Measurements from ENCODE around the gene RGS3.
"Not testable (repeated sequence)": the region's sequence is repeated elsewhere in the genome, so short reads cannot be mapped to it uniquely, and the experiment has no call there.

Gene RGS3

DNA sequence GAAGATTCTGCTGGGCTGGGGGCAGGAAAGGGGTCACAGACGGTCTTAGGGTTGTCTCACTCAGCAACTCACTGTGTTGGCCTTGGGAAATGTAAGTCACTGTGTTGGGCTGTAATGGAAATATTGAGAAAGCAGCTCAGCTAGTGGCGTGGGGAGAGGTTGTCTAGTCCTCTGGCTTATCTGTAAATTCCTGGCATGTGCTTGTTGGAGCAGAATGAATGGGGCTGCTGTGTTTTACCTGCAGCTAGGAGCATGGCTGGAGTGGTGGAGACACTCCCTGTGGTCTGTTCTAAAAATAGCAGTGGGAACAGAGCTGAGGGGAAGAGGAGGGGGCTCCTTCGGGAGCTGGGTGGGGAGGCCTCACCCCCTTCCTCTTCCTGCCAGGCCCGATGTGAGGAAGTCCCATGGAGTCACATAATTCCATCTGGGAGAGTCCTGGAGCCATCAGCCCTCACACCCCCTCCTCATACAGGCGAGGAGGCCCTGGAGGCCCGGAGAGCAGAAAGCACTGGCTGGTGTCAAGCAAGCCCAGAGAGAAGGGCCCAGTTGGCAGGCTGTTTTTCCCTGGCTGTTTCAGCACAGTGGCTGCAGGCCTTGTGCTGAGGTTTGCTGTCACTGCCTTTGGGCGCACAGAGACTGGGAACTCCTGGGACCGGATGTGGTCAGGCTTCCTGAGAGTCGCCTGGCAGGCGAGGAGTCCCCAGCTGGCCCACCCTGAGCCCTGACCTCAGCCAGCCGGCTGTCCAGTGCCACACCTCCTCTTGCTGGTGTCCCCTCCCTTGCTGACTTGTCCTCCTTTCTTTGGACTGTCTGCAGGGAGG, 84.9 kb downstream of the RGS3 start:
- peak; percentile 33 for DNase-seq (ENCODE audit: low spot score)

DNA sequence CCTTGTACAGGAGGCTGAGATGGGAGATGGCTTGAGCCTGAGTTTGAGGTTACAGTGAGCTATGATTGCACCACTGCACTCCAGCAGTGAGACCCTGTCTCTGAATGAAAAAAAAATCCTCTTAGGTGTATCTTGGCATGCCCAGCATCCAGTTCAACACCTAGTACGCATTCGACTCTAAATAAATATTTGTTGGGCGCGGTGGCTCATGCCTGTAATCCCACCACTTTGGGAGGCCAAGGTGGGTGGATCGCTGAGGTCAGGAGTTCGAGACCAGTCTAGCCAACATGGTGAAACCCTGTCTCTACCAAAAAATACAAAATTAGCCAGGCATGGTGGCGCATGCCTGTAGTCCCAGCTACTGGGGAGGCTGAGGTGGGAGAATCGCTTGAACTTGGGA, 86.4 kb downstream of the RGS3 start:
- DNase-seq (ENCODE audit: low spot score), result not testable (repeated sequence)

DNA sequence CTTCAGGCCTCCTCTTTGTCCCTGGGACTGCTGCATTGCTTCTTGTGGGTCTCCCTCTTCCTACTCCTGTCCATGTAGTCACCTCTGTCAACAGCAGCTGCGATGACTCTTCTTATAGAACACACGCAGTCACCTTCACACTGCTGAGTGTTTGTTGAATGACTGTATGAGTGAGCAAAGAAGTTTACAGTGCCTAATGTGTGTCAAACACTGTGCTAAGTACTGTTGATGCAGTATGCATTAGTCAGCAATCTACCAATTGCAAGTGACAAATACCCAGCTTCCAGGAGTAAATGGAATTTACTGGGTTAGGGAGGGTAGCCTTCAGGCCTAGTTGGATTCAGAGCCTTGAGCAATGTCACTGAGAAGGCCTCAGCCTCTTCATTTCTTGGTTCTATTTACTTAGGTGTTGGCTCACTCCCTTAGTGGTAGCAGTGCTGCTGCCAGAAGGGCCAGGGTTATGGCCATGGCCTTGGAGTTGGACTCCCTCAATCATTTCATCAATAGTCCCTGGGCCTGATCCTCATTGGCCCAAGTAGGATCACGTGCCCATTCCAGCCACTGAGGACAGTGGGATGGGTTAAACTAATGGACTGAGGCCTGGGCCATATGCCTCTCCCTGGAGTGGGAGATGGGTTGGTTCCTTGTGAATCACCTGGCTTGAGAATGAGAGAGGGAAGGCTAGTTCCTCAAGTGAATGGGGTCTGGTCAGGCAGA, 93.5 kb downstream of the RGS3 start:
- no peak for DNase-seq (ENCODE audit: low spot score)

DNA sequence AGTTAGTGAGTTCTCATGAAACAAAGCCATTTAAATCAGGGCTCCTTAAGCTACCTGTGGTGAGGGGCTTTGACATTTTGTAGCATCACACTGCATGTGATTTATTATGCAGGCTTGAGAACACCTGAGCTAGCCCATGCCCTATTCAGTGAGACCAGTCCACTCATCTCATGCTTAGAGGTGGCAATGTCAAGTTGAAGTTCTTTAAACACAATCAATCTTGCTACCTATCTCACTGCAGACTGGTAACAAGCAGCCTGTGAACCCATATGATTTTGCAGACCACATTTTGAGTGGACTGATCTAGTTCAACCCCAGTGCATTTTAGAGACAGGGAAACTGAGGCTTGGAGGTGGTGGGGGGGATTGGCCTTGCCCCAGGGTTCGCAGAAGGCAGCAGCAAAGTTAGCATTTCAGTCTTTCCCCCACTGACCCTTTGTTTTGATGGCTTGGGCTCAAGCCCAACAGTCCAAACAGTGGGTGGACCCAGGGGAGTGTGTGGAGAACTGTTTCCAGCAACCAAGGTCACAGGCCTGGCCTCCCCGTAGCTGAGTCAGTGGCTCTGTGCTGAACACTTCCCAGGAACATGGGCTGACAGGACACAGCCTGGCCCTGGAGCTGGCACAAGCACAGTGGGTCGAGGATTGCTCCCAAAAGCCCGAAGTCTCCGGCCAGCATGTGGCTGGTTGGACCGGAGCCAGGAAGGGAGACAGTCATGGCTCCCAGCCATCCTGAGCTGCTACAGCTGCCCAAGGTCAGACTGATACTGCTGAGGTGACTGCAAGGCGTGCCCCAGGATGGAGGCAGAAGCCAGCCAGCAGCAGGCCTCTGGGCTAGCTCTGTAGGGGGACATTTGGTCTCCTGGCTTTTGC, 95.3 kb downstream of the RGS3 start:
- peak; percentile 40 for DNase-seq (ENCODE audit: low spot score)

DNA sequence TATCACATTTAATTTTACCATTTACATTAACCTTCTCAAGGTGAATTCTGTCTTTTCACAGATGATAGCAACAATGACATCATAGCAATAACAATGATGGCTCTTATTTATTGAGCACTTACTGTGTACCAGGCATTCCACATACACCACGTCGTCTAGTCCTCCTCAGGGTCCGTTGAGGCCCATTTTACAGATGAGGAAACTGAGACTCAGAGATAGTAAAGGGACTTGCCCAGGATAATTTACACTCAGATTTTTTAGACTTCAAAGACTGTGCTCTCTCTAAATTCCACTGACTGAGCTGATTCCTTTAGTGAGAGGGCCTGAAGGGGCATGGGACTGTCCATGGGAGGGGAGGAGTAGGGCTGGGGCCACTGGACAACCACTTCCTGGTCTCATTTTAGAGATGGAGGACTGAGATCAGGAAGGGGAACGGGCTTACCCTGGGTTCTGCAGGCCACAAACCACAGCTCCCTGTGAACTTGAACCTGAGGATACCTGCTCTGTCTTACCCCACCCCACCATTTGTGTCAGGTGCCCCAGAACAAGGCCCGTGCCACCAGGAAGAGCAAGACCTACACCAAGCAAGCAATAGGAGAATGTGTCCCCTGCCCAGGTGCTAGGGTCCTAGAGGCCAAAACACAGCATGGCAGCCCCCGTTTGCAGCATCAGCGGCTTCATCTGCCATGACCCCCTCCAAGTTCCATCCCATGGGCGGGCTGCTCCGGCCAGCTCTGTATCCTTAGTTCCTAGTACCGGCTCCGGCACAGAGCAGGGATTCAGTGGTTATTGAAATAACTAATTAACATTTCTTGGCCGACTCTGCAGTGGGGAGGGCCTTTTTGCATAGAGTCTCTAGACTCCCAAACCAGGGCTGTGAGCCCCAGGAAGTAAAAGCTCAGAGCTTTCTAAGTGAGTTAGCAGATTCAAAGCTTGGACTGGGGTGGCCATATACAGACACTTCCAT, 96.6 kb downstream of the RGS3 start:
- no peak for DNase-seq (ENCODE audit: low spot score)

DNA sequence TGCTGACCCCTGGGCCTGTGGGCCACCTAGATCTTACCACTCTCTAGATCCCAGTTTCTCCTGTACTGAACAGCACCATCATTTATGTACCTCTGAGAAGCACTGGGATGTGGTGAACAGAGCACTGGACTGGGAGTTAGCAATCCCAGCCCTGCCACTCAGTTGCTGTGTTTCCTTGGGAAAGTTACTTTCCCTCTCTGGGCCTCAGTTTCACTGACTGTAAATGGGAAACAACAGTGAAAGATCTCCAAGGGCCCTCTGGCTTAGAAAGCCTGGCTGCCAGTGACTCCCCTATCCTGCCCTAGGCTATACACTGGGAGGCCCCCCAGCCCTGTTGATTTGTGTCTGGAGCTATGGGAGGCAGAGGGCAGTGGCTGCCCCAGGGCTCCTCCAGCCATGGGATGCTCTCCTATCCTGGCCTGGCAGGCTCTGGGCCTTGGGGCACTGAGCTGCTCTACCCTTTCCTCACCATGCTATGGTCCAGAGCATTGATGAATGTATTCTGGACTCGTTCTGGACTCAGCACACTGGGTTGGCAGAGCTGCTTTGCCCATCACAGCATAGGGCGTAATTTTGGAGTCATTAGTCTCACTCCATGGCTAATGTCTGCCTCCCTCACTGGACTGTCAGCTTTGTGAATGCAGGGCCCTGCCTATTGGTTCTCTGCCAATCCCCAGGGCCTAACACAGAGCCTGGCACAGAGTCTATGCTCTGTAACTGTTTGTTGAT, 99.3 kb downstream of the RGS3 start:
- peak; percentile 48 for DNase-seq (ENCODE audit: low spot score)

DNA sequence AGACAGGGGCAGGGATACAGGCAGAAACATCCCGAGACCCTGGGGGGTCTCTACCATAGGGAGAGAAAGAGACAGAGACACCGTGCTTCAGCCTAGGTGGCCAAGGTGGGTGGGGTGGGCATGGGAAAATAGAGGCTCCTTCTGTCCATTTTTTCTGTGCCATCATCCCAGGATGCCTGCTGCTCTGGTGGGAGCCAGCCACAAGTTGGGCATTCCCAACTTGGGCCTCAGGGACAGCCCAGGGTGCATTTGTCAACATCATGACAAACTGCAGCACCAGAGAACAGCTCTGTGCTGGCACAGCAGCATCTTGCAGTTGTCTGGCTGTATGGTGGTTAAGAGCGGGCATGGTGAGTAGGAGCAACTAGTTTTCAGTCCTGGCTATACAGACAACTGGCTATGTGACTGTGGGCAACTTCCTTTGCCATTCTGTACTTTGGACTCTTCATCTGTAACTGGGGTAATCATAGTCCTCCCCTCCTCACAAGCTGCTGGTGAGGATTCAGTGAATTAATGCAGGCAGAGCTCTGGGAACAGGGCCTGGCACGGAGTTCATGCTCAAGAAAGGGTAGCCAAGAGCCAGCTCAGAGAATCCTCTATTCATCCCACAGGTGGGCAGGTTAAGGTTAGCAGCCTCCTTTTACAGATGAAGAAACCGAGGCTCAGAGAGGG, 100.4 kb downstream of the RGS3 start:
- DNase-seq (ENCODE audit: low spot score), result no peak

DNA sequence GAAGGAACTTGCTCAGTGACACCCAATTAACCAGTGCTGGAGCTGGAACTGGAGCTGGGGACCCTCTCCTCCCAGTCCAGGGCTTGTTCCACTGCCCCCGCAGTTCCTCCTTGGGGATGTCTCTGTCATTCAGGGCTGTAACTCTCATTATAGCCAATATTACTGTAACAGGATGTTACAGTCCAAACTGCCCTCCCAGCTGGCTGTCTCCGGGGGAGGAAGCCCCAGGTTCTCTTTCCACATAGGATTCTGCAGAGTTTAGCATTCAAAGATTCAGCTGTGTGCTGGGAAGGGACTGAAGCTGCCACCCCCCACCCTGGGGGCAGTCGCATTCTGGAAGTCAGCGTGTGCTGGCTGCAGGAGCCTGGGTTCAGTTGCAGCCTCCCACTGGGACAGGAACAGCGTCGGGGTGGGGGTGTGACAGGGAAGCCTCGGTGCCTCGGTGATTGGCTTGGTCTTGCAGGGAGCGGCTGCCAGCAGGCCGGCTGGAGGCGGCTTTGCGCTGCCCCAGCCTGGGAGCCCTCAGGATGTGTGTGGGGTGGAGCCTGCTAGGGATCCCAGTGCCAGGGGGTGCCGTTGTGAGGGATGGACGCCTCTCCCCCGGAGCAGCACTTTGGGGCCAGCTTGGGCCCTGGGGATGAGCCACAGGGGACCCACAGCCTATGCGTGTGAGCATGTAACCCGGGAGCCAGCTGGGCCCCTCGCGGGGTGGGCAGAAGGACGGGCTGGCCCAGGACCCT, 101.1 kb downstream of the RGS3 start:
- DNase-seq (ENCODE audit: low spot score), result no peak

DNA sequence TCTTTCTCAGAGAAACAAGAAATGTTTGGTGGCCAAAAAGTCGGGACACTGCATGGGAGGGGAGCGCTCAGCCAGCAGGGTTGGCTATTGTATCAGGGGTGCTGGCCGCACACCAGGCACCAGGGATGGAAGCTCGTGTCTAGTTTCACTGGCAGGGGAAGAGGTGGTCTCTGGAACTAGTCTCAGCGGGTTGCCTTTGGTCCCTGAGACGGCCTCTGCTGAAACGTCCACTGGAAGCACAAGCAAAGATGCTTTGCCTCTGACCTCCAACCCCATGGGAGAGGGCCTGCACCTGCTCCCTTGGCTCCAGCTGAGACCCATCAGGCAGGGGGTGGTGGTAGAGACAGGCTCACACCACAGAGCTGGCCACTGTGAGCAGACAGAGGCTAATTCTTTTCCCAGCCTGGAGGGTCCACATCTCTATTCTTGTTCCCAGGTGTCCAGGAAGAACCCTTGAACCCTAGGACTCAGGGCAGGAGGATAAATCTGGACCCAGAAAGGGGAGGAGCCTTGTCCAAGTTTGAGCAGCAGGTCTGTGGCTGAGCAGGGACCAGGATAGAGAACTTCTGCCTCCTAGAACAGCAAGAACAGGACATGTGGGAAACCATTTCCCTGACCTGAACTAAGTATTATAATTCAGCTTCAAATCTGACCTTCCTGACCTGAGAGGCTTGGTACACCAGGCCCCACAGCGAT, 102.6 kb downstream of the RGS3 start:
- no peak for DNase-seq (ENCODE audit: low spot score)

DNA sequence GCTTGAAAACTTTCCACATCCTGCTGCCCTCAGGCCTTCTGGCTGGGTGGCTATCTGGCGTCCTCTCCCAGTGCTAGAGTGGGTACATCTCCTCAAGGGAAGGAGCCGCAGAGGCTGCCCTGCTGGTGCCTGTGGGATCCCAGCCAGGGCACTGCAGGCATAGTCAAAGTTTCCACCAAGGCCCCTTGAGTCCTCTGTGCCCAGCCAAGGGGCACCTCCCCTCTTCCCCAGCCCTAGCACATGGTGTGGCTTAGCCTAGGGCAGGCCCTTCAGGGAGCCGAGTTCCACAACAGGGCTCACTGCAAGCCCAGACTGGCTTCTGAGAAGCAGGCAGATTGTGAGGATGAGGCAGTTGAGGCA, 103.2 kb downstream of the RGS3 start:
- DNase-seq (ENCODE audit: low spot score), result no peak

DNA sequence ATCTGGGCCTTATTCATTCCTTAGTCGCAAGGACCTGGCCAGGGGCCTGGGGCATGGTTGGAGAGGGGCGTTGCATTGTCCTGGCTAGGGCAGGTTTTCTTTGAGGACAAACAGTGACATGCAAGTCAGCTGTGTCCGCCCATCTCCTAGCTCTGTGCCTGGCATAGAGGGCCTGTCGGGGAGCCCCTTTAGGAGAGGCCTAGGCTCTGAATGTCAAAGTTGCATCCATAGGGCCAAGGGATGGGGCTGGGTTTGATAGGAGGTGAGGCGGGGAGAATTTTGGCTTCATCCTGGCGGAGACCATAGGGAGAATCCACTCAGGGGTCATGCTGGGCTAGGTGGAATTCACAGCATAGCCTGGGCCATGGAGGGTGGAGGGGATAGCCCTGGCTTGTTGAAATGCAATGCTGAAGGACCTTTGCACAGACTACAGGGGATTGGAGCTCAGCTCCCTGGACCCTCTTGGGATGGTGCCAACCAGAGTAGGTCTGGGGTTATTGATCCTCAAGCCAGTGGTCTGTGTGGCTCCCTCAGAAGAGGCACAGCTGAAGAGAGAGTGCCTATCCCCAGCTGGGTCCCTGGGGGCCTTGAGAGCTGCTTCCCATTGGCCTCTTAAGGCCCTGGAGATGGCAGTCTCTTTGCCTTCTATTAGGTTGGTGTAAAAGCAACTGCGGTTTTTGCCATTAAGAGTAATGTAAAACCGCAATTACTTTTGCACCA, 104.0 kb downstream of the RGS3 start:
- no peak for DNase-seq (ENCODE audit: low spot score)

DNA sequence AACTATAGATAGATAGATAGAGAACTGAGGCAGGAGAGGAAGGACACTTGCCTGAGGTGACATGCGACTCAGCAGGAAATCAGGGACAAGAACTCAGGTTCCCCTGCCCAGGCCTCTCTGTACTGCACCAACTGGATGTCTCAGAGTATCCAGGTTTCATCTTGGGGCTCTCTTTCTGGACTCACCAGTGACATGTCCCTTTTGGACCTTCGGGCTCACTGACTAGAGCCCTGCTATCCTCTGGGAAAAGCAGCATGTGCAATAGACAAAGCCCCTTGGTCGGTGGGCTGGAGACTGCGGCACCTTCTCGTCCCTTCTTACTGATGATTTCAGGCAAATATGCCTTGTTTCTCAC, 104.5 kb downstream of the RGS3 start:
- no peak for DNase-seq (ENCODE audit: low spot score)

DNA sequence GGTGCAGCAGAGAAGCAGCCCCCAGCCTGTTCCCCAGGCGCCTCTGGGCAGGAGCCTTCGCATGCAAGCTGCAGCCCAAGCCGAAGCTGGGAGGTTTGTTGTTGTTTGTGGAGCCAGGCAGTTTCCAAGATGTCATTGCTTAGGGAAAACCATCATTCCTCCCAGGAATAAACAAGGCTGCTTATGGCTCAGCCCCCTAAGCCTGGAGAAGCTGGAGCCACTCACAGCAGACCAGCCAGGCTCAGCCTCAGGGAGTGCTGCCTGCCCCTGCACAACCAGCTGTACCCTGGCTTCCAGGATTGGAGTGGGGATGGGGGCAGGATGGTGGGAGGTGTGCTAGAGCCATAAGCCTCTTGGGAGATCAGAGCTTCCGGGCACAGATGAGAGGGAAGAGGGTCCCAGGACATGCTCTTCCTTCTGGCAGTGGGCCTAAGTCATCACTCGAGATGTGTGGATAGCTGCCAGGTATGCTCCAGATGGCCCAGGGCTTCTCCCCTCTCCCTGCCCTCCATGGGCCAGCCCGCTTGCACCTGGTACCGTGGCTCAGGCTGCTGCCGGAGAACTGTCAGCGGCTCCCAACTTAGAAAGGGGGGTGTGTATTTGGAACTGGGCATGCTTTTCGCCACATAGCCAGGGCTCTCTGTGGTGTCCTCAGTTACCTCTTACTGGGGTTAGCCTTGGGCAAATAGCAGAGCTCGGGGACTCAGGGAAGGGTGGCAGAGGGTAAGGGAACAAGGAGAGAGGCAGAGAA, 105.2 kb downstream of the RGS3 start:
- DNase-seq (ENCODE audit: low spot score), result no peak

DNA sequence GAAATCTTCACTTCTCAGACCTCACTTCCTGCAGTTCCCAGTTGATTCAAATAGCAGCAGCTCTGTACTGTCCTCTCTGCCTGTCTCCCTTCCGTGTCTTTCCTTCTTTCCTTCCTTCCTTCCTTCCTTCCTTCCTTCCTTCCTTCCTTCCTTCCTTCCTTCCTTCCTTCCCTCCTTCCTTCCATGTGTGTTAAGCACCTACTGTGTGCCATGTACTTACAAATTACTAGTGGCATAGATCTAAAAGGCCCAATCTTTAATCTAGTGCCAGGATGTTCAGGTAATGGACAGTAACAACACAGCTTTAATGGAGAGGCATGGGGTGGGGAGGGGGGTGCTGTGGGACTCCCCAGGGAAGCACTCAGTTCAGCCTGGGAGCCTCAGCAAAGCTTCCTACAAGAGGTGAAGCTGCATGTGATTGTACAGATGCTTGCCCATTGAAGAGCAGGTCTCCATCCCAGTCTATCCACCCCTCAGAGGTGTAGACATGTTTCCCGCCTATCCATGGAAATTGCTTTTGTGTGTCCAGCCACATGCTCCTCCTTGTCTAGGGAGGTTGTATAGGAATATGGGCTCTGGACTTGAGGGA, 106.0 kb downstream of the RGS3 start:
- no peak for DNase-seq (ENCODE audit: low spot score)

DNA sequence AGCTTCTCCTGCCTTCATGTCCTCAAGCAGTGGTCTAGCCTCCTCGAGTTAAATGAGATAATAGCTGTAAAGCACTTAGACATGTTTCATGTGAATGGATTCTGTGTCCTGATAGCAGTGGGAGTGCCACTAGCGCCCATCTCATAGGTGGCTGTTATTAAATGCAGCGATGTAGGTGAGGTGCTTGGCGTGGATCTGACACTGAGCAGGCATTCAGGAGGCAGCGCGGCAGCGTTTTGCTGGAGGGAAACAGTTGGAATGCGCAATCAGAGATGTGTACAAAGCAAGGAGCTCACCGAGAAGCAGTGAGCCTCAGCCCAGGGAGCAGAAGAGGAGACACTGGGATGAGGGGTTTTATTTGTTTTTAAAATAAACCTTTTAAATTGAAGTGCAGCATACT, 106.6 kb downstream of the RGS3 start:
- no peak for DNase-seq (ENCODE audit: low spot score)

DNA sequence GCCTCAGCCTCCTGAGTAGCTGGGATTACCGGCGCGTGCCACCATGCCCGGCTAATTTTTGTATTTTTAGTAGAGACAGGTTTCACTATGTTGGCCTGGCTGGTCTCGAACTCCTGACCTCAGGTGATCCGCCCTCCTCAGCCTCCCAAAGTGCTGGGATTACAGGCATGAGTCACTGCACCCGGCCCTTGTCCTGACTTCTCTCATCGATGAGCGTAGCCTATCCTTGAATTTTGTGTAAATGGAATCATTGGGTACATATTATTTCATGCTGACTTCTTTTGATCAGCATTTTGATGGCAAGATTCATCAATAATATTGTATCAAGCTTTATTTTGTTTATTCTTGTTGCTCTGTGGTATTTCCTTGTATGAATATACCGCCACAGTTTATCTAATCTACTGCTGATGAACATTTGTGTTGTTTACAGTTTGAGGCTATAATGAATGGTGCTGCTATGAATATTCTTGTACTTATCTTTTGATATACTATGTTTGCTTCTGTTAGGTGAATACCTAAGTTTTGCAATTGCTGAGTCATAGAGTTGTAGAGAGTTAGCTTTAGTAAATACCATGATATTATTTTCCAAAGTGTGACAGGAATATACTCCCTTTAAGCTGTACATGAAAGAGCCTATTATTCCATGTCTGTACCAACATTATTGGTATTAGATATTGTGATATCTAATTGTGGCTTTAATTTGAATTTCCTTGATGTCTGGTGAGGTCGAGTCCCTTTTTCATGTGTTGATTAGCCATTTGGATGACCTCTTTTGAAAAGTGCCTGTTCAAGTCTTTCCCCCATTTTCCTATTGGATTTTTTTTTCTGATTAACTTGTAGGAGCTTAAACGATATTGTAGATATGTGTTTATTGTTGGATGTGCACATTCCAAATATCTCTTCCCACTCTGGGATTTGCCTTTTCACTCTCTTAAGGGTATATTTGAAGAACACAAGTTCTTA, 107.5 kb downstream of the RGS3 start:
- peak; percentile 64 for DNase-seq (ENCODE audit: low spot score)
